Mesendoderm (in vitro differentiated cells): ENCODE data around the gene RNF5.

Experiments used
- DNase-seq: peaks from one replicate; pipeline ENCODE4 v3.0.0; 2013
- H2AK5ac ChIP-seq: 2 replicates; pipeline ENCODE4 v1.6.1; 2013; ENCODE audit warnings: low read length, inconsistent platforms
- H2BK120ac ChIP-seq: 2 replicates; pipeline ENCODE4 v1.6.1; 2013; ENCODE audit warnings: low read depth, mild to moderate bottlenecking, low read length, moderate library complexity, mixed read lengths
- H2BK15ac ChIP-seq: replicated peaks from 2 replicates; pipeline ENCODE4 v1.6.1; 2013; ENCODE audit warnings: low read depth, mild to moderate bottlenecking, moderate library complexity
- H2BK5ac ChIP-seq: 2 replicates; pipeline ENCODE4 v1.6.1; 2013; ENCODE audit warnings: low read length, inconsistent platforms
- H3K18ac ChIP-seq: 2 replicates; pipeline ENCODE4 v1.6.1; 2013; ENCODE audit warnings: mild to moderate bottlenecking, low read length, mixed read lengths
- H3K23ac ChIP-seq: one replicate; pipeline ENCODE4 v1.6.1; 2013; ENCODE audit warnings: low read length
- H3K27ac ChIP-seq: 2 replicates; pipeline ENCODE4 v1.5.1; 2013; ENCODE audit warnings: low read depth, mild to moderate bottlenecking, inconsistent platforms, low read length, moderate library complexity
- H3K27me3 ChIP-seq: 2 replicates; pipeline ENCODE4 v1.6.1; 2013; ENCODE audit warnings: low read length, control low read depth, mild to moderate bottlenecking, inconsistent platforms; ENCODE audit not compliant: insufficient read depth, poor library complexity
- H3K36me3 ChIP-seq: 2 replicates; pipeline ENCODE4 v1.6.1; 2013; ENCODE audit warnings: low read length, inconsistent platforms; ENCODE audit not compliant: control insufficient read depth, insufficient read depth
- H3K4ac ChIP-seq: one replicate; pipeline ENCODE4 v1.6.1; 2013; ENCODE audit warnings: low read depth, mild to moderate bottlenecking, low read length, moderate library complexity
- H3K4me1 ChIP-seq: 2 replicates; pipeline ENCODE4 v1.6.1; 2013; ENCODE audit warnings: low read depth, low read length, inconsistent platforms; ENCODE audit not compliant: control insufficient read depth
- H3K4me2 ChIP-seq: 2 replicates; pipeline ENCODE4 v1.6.1; 2013; ENCODE audit warnings: low read length
- H3K4me3 ChIP-seq: 2 replicates; pipeline ENCODE4 v1.5.1; 2013; ENCODE audit warnings: mild to moderate bottlenecking, low read length
- H3K56ac ChIP-seq: one replicate; pipeline ENCODE4 v1.6.1; 2013; ENCODE audit warnings: low read length
- H3K79me1 ChIP-seq: 2 replicates; pipeline ENCODE4 v1.6.1; 2013; ENCODE audit warnings: low read length, inconsistent platforms
- H3K79me2 ChIP-seq: 2 replicates; pipeline ENCODE4 v1.6.1; 2013; ENCODE audit warnings: mild to moderate bottlenecking, low read length; ENCODE audit not compliant: control insufficient read depth, insufficient read depth
- H3K9ac ChIP-seq: 2 replicates; pipeline ENCODE4 v1.6.1; 2013; ENCODE audit warnings: low read length, inconsistent platforms
- H4K5ac ChIP-seq: one replicate; pipeline ENCODE4 v1.6.1; 2013; ENCODE audit warnings: low read length
- H4K8ac ChIP-seq: one replicate; pipeline ENCODE4 v1.6.1; 2013; ENCODE audit warnings: low read depth, mild to moderate bottlenecking, control low read depth, low read length, moderate library complexity
- WGBS: extraction: QIAGEN DNeasy Blood & Tissue Kit; methylation state at CpG from one replicate; pipeline ENCODE4 v1.1.7; 2013; ENCODE audit warnings: low lambda C conversion rate, missing lambda C conversion rate; ENCODE audit not compliant: insufficient coverage; ENCODE audit errors: extremely low coverage; 5-methylcytosine and 5-hydroxymethylcytosine counted together

Gene RNF5

GRCh38 chr6:32181148-32181702 lies 3.0 kb downstream of the RNF5 start:
- Histone ChIP-seq H3K18ac (no peak overlapping the region), H2BK15ac (no peak overlapping the region), H3K23ac (no peak overlapping the region), H2BK5ac (no peak overlapping the region), H3K79me2 (peaks cover 8% of the 10 kb centered on the region), H2BK120ac (no peak overlapping the region), H3K56ac (no peak overlapping the region), H3K27ac (no peak overlapping the region), H3K27me3 (no peaks in the 10 kb centered on the region), H4K5ac (no peak overlapping the region), H3K4me3 (no peak overlapping the region), H4K8ac (no peak overlapping the region), H3K4ac (no peak overlapping the region), H3K79me1 (peaks cover 3% of the 10 kb centered on the region), H3K36me3 (peaks cover 1% of the 10 kb centered on the region), H2AK5ac (no peak overlapping the region), H3K4me1 (peaks cover 9% of the 10 kb centered on the region), H3K9ac (no peak overlapping the region), H3K4me2 (no peak overlapping the region)
- DNase-seq = no peak
- no CpG with 5 or more reads among the region's 15 CpGs for WGBS

- no CpG with 5 or more reads among the region's 10 CpGs for WGBS
Measured at GRCh38 chr6:32181915-32182529, 3.8 kb downstream of the RNF5 start.

GRCh38 chr6:32182555-32182981 lies 4.4 kb downstream of the RNF5 start:
- Histone ChIP-seq H3K4ac (no peak overlapping the region), H3K18ac (no peak overlapping the region), H3K56ac (no peak overlapping the region), H3K4me3 (no peak overlapping the region), H2BK5ac (no peak overlapping the region), H3K36me3 (peaks cover 7% of the 10 kb centered on the region), H3K27ac (no peak overlapping the region), H3K79me1 (peaks cover 5% of the 10 kb centered on the region), H2BK120ac (no peak overlapping the region), H3K4me1 (peaks cover 4% of the 10 kb centered on the region), H3K23ac (no peak overlapping the region), H3K4me2 (no peak overlapping the region), H3K79me2 (peaks cover 7% of the 10 kb centered on the region), H4K8ac (no peak overlapping the region), H3K9ac (peak overlapping the region; percentile 1), H4K5ac (no peak overlapping the region), H3K27me3 (no peaks in the 10 kb centered on the region), H2BK15ac (no peak overlapping the region), H2AK5ac (no peak overlapping the region)
- no peak for DNase-seq
- WGBS = no CpG with 5 or more reads among the region's 10 CpGs

More at GRCh38 chr6:32181915-32182529, 3.8 kb downstream of the RNF5 start:
- no peak overlapping the region for H3K4me2 ChIP-seq
- H3K9ac ChIP-seq = peak overlapping the region; percentile 1
- H3K4me1 ChIP-seq = peaks cover 4% of the 10 kb centered on the region
- H2AK5ac ChIP-seq = no peak overlapping the region
- no peak overlapping the region for H3K23ac ChIP-seq
- no peak for DNase-seq
- H3K79me2 ChIP-seq = peaks cover 7% of the 10 kb centered on the region
- no peak overlapping the region for H3K4ac ChIP-seq
- no peak overlapping the region for H3K4me3 ChIP-seq
- H2BK5ac ChIP-seq = no peak overlapping the region
- H3K79me1 ChIP-seq = peaks cover 3% of the 10 kb centered on the region
- H3K36me3 ChIP-seq = peaks cover 4% of the 10 kb centered on the region
- no peak overlapping the region for H4K5ac ChIP-seq
- H3K27ac ChIP-seq = no peak overlapping the region
- no peak overlapping the region for H3K18ac ChIP-seq
- H4K8ac ChIP-seq = no peak overlapping the region
- no peak overlapping the region for H2BK120ac ChIP-seq
- H3K56ac ChIP-seq = peak overlapping the region; percentile 30
- H3K27me3 ChIP-seq = no peaks in the 10 kb centered on the region
- no peak overlapping the region for H2BK15ac ChIP-seq

GRCh38 chr6:32183030-32183429 lies 4.8 kb downstream of the RNF5 start:
- no peak overlapping the region for H3K27ac ChIP-seq
- peaks cover 9% of the 10 kb centered on the region for H3K79me2 ChIP-seq
- no peak overlapping the region for H3K4me2 ChIP-seq
- H4K5ac ChIP-seq = no peak overlapping the region
- no peak overlapping the region for H3K4ac ChIP-seq
- no peak overlapping the region for H2BK5ac ChIP-seq
- no peak overlapping the region for H3K9ac ChIP-seq
- H3K4me1 ChIP-seq = peaks cover 4% of the 10 kb centered on the region
- WGBS = no CpG with 5 or more reads among the region's 3 CpGs
- peaks cover 8% of the 10 kb centered on the region for H3K36me3 ChIP-seq
- H2AK5ac ChIP-seq = no peak overlapping the region
- DNase-seq = no peak
- no peak overlapping the region for H2BK120ac ChIP-seq
- no peak overlapping the region for H3K23ac ChIP-seq
- H3K27me3 ChIP-seq = no peaks in the 10 kb centered on the region
- H4K8ac ChIP-seq = no peak overlapping the region
- peaks cover 8% of the 10 kb centered on the region for H3K79me1 ChIP-seq
- H2BK15ac ChIP-seq = no peak overlapping the region
- H3K56ac ChIP-seq = no peak overlapping the region
- H3K18ac ChIP-seq = no peak overlapping the region
- H3K4me3 ChIP-seq = no peak overlapping the region

- no peak overlapping the region for H3K4ac ChIP-seq
- H3K4me2 ChIP-seq = no peak overlapping the region
- H3K23ac ChIP-seq = no peak overlapping the region
- no peak overlapping the region for H2AK5ac ChIP-seq
- no CpG with 5 or more reads among the region's 15 CpGs for WGBS
- no peak overlapping the region for H4K8ac ChIP-seq
- H3K27me3 ChIP-seq = no peaks in the 10 kb centered on the region
- H2BK15ac ChIP-seq = no peak overlapping the region
- H3K4me3 ChIP-seq = no peak overlapping the region
- H3K56ac ChIP-seq = no peak overlapping the region
- H3K18ac ChIP-seq = no peak overlapping the region
- peaks cover 8% of the 10 kb centered on the region for H3K36me3 ChIP-seq
- peaks cover 4% of the 10 kb centered on the region for H3K4me1 ChIP-seq
- no peak overlapping the region for H3K9ac ChIP-seq
- no peak overlapping the region for H4K5ac ChIP-seq
- H2BK120ac ChIP-seq = no peak overlapping the region
- no peak for DNase-seq
- peaks cover 8% of the 10 kb centered on the region for H3K79me1 ChIP-seq
- H2BK5ac ChIP-seq = no peak overlapping the region
- peaks cover 11% of the 10 kb centered on the region for H3K79me2 ChIP-seq
- H3K27ac ChIP-seq = no peak overlapping the region
Measured at GRCh38 chr6:32183483-32184083, 5.4 kb downstream of the RNF5 start.
